Hematopoietic multipotent progenitor cell treated with erythropoietin and hydrocortisone succinate and interleukin-3 and kit ligand, for 4 days (in vitro differentiated cells): ENCODE results near the gene TTL.
"Not testable (repeated sequence)": the region's sequence is repeated elsewhere in the genome, so short reads cannot be mapped to it uniquely, and the experiment has no call there.

Experiments used
- DNase-seq: peaks from one replicate; pipeline ENCODE4 v3.0.0-alpha.2; 2015

Gene TTL

GRCh38 chr2:112481528-112482233 is at the start of gene TTL:
TTL (plus strand) TSS chr2:112482156; CDS start chr2:112482345, 189 bp downstream.
- DNase-seq: peak; percentile 89

GRCh38 chr2:112432390-112432734 is 49.6 kb upstream of the TTL start:
- not testable (repeated sequence) for DNase-seq

GRCh38 chr2:112432735-112433479 is 49.0 kb upstream of the TTL start:
- peak; percentile 65 for DNase-seq

DNA sequence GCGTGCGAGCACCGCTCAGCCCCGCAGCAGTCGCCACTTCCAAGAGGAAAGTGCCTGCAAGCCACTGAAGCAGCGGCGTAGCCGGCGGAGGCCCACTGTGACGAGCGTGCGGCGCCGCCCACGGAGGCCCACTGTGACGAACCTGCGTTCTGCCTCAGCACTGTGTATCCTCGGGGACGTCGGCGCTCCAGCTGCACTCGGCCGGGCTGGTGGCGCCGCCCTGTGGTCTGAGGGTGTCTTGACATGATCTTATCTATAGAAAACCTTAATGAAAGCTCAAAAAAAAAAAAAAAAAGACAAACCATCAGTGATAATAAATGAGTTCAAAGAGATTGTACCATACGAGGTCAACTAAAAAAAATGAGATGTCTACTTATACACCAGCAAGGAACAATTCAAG is 48.5 kb upstream of the TTL start, which contains the start of gene RGPD8:
TSS of gene RGPD8 (minus strand) at position 166 of the 400 bp plus-strand sequence. CDS start 192 bp downstream, outside the sequence.
- peak; percentile 94 for DNase-seq

GRCh38 chr2:112433932-112434730 is 47.8 kb upstream of the TTL start:
- no peak for DNase-seq

DNA sequence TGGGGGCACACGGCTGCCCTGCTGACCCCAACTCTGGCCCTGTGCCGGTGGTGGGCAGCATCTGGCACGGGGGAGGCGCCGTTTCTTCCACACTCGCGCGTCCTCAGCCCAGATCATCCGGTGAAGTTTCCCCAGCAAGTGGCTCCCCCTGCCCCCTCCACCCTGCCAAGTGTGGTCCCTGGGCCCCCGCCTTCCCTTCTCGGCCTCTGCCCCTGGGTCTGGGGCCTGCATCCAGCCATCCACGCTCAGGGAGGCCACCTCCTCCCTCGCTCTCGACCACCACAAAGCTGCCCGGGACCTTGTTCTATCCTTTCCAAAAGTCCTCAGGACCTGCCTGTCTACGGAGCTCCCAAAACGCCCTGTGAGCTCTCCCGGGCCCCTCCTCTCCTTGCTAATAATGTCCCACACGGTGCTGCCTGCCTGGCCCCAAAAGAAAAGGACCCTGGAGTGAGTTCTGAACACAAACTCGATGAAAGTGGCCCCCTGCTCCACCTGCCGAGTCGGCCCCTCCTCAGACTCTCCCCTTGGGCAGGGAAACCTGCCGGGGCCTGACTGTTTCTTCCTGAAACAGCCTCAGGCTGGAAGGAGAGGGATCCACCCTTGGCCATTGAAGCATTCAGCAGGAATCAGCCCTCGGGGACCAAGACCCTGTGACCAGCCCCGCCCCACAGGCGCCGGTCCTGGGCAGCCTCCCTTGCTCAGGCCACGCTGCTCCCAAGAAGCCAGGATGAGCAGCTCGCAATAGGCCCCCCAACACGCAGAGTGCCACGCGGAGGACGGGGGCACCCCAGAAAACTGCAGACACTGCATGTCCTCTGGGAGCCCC is 46.9 kb upstream of the TTL start:
- not testable (repeated sequence) for DNase-seq

DNA sequence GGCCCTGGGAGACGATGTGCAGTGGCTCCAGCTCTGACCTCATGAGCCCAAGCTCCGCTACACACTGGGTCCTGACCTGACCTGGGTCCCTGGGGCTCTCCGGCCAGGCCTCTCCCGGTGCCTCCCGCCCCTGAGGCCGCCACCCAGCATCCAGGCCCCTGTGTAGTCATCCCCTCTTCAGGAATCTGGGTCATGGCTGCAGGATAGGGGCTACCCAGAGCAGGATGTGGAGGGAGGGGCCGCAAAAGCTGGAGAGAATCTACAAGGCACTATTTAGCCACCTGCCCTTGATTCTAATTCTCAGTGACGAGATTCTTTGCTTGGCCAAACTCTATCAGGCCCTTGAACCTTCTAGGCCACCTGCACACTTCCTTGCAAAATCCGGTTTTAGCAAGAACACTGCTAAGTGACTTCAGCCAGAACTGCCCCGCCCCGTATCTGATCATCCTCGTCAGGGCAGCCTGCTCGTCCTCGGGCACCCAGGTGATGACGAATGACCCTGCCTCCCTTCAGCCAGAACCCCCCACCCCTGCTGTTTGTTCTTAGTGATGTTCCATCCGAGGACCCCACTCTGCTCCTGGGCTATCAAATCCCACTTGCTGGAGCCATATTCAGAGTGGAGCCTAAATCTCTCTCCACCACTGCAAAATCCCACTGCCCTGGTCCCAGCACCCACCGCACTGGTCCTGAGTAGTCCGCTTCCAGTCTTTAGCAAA is 46.1 kb upstream of the TTL start:
- not testable (repeated sequence) for DNase-seq

DNA sequence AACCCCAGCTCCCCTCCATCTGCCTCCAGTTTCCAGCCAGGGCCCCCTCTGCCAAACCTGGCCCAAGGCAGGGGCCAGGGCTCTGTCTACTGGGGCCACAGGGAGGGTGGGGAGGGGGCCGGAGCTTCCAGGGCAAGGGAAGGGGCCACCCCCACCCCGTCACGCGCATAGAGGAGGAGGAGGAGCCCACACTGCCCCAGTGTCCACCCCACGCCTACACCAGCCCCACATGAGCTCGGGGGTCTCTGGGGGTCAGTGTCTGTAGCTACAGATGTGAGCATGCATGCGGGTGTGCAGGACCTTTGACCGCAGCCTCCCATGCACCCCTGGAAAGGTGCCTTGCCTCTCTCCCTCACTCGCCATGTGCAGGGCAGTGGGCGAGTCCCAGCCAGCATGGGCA is 45.0 kb upstream of the TTL start:
- not testable (repeated sequence) for DNase-seq

- DNase-seq: not testable (repeated sequence)
Measured at GRCh38 chr2:112437405-112437831, 44.5 kb upstream of the TTL start.

GRCh38 chr2:112438603-112439261 is 43.2 kb upstream of the TTL start:
- not testable (repeated sequence) for DNase-seq

DNA sequence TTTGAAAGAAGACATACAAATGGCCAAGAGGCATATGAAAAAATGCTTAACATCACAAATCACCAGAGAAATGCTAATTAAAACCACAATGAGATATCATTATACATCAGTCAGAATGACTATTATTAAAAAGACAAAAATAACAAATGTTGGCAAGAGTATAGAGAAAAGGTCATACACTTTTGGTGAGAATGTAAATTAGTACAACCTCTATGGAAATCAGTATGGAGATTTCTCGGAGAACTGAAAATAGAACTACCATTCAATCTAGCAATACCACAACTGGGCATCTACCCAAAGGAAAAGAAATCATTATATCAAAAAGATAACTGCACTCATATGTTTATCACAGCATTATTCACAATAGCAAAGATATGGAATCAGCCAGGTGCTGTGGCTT is 37.7 kb upstream of the TTL start:
- not testable (repeated sequence) for DNase-seq

GRCh38 chr2:112449854-112450253 is 32.1 kb upstream of the TTL start:
- DNase-seq: no peak

DNA sequence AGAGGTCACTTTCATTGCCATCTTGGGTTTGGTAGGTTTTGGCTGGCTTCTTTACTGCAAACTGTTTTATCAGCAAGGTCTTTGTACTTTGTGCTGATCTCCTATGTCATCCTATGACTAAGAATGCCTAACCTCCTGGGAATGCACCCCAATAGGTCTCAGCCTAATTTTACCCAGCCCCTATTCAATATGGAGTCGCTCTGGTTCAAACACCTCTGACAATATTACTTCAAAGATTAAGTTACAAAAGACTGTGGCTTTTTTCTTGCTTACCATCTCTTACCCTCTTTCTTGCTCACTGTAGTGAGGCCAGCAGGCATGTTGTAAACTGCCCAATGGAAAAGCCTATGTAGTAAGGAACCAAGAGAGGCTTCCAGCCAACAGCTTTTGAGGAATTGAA is 30.6 kb upstream of the TTL start:
- no peak for DNase-seq

DNA sequence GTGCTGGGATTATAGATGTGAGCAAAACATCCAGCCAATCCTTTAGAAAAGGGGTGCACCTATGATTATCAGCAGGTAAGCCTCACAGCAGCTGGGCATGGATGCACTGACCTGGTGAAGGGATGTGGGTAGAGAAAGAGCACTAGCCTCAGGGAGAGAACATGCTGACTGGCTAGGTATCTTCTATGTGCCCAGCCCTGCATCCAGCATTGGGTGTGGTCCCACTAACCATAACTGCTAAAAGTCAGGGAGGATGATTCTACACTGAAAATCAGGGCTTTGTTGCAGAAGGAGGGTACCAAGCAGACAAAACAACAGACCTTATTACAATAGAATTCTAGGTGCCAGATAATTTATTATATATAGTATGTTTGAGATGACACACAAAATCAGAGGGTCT is 27.4 kb upstream of the TTL start:
- no peak for DNase-seq

DNA sequence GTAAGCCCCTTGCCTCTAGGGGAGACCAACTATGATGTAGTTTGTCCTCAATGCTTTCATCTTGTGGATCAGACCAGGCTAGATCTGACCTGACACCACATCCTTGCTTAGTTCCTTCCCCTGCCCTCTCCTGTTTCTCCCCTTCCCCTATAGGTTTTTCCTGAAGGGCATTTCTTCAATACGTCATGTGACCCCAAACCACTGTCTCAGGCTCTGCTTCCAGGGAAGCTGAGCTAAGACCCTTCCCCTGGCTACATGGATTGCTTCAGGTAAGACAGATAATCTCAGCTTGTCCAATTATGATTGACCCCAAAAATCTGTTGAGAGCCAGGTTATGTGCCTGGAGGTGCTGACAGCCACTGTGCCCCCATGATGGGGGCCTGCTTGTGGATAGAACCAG is 22.6 kb upstream of the TTL start:
- DNase-seq: no peak

GRCh38 chr2:112462178-112462577 is 19.8 kb upstream of the TTL start:
- DNase-seq: no peak

DNA sequence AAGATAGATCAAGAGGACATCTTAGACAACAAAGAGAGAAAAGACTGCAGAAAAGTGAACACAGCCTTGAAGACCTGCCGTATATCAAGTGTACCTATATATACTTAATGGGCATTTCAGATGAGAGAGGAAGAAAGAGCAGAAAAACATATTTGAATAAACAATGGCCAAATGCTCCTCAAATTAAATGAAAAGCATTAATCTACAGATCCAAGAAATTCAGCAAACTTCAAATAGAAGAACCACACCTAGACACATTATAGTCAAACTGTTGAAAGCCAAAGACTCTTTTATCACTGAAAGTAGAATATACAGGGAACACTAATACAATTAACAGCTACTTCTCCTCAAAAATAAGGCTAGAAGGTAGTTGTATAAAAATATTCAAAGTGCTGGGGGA is 18.7 kb upstream of the TTL start:
- no peak for DNase-seq

GRCh38 chr2:112465382-112465781 is 16.6 kb upstream of the TTL start:
- peak; percentile 51 for DNase-seq

GRCh38 chr2:112472547-112473263 is 9.3 kb upstream of the TTL start:
- no peak for DNase-seq

DNA sequence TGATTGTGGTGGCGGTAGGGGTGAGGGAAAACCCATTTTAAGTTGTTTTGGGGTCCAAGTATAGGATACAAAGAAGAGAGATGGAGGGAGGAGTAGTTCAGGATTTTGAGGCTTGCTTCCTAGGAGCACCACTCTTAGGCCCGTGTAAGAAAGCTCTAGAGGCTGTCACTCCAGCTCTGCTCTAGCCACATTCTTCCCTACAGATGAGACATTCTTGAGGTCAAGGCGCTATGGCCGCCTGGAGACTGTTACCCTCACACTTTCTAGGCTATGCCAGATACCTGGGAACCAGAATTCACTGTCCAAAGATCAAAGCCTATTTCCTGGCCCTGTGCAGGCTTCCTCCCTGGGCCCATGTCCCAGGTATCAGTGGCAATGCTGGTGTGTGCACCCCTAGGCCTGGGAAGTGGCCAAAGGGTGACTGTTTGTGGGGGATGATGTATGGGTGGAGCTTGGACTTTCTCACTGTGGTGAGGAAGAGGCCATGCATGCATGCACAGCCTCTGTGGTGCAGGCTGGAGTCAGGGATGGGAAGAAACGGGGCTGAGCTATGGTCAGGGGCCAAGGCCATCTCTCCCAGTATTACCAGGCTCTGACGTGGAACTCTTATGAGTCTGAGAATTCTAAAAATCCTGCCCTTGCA is 7.0 kb upstream of the TTL start:
- no peak for DNase-seq
